Activated T-cell treated with anti-CD3 and anti-CD28 coated beads, Interleukin-2, amount 50 U/mL, for 1 hour (primary cell): ENCODE results near the gene LONRF2.

ENCODE experiments used
- DNase-seq: peaks from one replicate; pipeline ENCODE4 v3.0.0-alpha.2; 2020

LONRF2 gene

DNA sequence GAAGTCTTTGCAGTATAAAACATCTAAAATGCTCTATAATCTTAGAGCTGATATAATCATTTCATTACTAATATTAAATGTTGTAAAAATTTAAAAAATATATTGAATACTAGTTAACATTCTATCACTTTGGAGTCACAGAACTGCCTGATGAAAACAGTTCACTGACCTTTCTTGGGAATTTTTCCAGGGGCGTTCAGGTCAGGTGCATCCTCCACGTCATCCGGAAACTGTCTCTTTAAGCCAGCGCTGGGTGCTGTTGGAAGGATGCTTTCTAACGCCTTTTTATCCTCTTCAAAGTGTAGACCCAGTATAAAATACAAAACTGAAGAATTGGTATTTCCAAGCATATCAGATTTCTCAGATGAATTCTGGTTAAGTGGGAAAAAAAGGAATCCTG is 22.8 kb downstream of the LONRF2 start:
- DNase-seq: no peak

DNA sequence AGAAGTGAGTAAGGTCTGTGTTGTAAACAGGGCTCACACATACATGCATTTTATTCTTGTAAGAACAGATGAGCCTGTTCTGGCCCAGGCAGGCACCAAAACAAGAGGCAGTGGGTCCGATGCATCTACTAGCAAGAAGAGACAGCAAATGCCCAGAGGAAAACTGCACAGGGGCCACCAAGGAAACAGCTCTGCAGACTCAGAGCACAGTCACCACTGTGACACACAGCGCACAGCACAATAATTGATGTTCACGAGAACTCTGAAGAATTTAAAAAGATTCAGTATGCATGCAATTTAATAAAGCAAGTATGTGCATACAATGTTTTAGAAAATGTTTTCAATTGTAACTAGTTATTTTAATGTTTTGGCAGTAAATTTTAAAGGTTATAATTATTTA is 24.8 kb downstream of the LONRF2 start:
- no peak for DNase-seq

- DNase-seq: no peak
These were observed 28.2 kb downstream of the LONRF2 start for GRCh38 chr2:100294162-100294497.

- DNase-seq: no peak
These were observed 28.8 kb downstream of the LONRF2 start for GRCh38 chr2:100293341-100294161.

DNA sequence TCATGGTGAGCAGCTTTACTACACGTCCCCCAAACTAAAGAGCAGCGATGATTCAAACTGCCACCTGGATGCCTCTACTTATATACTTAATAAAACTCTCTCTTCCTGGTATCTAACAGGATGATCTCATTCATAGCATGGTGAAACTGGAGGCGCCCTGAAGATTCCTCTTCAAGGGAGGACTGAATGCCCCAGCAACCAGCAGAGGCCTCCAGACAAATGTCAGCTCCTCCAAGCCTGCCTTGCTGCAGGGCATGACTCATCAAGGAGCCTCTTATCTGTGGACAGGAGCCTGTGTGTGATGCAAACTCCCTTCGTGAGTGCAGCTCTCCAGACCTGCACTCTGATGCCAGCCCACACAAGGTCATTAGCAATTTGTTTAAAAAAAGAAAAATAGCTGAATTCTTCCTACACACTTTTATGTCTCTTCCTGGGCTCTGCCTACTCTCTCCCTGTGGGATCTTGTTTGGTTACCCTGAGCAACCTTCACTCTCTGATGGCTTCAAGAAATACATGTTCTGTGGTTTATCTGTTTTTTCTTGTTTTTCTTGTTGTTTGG is 30.2 kb downstream of the LONRF2 start:
- peak; percentile 21 for DNase-seq

- DNase-seq: peak; percentile 42
These were observed 30.9 kb downstream of the LONRF2 start for GRCh38 chr2:100291152-100291970.

GRCh38 chr2:100290718-100291151 is 31.6 kb downstream of the LONRF2 start:
- no peak for DNase-seq

GRCh38 chr2:100289020-100289419 is 33.3 kb downstream of the LONRF2 start:
- no peak for DNase-seq

- DNase-seq: no peak
These were observed 36.0 kb downstream of the LONRF2 start for GRCh38 chr2:100286318-100286717.

GRCh38 chr2:100285691-100286090 is 36.6 kb downstream of the LONRF2 start:
- DNase-seq: no peak

GRCh38 chr2:100285011-100285410 is 37.3 kb downstream of the LONRF2 start:
- DNase-seq: no peak

DNA sequence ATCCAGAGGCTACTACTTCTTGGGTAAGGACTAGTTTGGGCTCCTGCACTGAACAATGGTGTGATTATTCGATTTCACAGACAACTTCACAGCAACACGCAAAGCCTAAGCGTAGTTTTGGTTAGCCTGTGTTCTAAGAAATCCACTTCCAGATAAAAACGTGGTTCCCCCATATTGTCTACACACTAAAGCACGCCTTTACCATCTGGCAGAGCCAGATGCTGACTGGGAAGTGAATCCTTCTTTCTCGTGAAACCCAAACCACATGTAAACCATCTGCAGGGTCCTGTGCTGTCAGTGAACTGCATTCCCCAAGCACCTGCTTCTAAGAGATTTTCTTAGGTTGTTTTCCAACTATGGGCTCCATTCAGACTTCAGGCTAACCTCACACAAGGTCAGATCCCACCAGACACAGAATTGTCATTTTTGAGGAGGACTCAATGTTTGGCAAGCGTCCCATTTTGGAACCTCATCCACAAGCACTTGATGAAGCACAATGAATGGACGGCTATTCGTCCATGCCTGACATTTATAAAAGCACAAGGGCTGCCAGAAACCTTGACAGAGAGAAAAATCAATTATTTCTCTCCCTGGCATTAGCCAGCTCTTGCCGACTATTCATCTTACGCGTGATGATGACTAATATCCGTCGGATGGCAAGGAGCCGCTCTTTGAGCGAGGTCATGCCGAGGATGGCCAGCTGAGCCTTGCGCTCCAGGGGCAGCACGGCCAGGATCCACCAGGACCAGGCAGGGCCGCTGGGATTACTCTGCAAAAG is 38.4 kb downstream of the LONRF2 start:
- DNase-seq: no peak

- no peak for DNase-seq
These were observed 40.5 kb downstream of the LONRF2 start for GRCh38 chr2:100281521-100282438.

GRCh38 chr2:100279586-100280534 is 42.4 kb downstream of the LONRF2 start:
- no peak for DNase-seq

- DNase-seq: no peak
These were observed 43.3 kb downstream of the LONRF2 start for GRCh38 chr2:100278986-100279385.

DNA sequence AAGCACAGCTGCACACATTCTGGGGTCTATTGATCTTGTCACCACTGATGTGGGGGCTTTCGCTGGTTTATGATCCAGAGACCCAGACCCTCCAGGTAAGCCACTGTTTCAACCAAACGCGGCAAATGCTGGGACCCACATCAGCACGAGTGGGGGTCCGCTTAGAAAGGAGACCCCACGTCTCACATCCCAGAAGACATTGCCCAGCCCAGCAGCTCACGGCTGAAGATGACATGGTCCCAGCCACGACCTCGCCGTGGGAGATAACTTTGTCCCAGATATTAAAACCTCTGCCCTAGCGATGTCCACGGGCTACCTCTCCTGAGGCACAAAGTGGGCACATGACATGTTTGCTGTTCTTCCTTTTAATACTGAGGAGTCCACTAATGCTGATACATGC is 43.8 kb downstream of the LONRF2 start:
- no peak for DNase-seq

DNA sequence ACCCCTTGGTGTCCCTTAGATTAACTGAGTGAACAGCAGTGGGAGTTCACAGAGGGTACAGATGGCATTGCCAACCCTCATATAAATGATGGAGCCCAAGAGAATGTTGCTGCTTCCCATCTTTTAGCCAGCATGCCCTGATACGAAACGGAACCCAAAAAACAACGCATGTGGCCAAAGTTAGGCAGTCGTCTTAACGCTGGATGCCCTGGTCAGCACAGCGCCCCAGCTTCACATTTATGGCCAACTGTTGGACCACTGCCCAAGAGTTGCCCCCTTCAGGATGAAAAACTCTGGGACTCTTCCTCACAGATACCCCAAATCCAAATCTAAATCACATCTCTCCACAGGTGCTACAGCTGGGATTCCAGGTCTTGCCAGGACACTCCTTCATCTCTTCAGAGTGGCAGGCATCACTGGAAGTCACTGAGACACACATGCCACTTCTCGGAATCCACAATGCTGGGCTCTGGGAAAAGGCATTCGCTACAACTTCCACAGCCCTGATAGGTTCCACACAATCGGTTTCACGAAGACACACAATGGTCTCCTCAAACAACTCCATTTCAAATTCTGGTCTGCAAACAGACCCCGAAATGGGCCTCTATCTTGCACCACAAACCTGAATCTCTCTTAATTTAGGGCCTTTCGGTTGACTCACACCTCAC is 44.6 kb downstream of the LONRF2 start:
- DNase-seq: no peak

DNA sequence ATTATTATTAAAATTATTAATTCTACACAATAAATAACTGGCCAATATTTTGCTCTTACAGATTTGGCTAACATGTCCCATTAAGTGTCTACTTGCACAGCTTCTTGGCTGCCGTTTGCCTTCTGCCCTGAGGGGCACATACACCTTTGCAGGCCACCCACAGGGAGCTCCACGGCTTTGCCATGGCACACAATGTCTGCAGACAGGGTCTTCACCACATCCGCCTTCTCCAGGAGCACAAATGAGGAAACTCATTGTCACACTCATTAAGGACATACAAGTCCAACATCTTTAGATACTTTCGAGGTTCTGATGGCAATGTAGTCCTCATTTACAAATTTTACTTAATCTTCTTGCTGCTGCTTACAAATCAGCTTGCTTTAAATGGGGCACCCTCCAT is 45.6 kb downstream of the LONRF2 start:
- no peak for DNase-seq

- DNase-seq: no peak
These were observed 47.1 kb downstream of the LONRF2 start for GRCh38 chr2:100275200-100275589.

DNA sequence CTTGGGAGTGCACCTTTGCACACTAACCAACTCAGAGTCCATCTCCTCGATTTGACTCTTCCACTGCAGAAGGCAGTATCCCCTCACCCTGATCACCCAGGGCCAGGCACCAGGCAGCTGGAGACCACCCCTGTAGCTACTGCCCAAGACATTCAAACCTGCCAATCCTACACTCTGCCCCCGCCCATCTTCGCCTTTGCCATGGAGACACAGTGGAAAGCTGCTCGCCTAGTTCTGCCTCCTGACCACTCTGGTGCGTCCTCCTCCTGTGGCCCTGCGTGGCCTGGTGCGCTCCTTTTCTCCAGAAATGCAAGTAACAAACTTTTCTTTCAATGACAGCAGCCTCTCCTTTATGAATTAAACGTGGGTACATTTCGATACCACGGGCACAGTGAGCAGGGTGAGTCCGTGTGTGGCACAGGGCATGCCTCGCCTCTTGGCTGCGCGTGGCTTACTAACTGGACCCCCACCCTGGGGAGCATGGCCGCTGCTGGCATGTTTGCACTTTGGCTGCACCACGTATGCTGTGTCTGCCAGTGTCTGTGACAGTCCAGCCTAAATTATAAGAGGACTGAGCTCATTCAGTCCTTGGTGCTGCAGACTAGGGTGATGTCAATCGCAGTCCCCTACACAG is 47.6 kb downstream of the LONRF2 start:
- DNase-seq: no peak
